NCI-H1048 (cell line): ENCODE data around the gene GGT6.

Experiments
- DNase-seq: peaks from one replicate; lab custom pipeline; 2025; lab: John Stamatoyannopoulos, UW

The GGT6 gene

DNA sequence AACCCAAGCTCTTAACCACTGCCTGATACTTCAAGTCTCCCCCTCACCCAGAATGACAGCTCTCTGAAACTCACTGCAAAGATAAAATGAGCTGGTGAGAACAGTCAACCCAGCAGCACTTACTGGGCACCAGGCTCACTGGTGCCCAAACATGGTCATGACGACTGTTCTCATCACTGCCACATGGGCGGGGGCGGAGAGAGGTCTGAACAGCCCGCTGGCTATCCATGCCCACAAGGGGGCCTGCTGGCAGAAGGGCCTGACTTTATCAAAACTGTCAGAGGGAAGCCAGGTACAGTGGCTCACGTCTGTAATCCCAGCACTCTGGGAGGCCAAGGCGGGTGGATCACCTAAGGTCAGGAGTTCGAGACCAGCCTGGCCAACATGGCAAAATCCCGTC, 9.2 kb downstream of the GGT6 start:
- DNase-seq: no peak

DNA sequence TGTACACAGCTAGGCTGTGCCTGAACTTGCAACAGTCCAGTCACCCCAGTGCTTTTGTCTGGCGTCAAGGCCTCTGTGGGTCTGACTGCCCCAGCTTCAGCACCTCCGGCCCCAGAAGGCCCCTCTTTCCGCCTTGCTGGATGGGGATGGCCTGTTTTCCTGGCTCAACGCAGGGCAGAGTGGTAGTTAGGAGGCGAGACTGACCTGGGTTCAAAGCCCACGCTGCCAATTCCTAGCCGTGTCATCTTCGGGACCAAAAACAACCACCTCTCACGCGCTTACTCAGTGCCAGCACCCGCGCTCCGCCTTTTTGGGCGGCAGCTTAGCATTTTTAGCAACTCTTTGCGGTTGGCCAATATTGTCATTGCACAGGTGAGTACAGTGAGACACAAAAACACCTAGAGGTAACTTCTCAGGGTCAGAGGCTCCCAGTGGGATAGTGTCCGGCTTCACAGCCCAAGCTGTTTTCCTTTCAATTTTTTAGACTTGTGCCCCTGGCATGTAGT, 9.8 kb downstream of the GGT6 start:
- DNase-seq: no peak

DNA sequence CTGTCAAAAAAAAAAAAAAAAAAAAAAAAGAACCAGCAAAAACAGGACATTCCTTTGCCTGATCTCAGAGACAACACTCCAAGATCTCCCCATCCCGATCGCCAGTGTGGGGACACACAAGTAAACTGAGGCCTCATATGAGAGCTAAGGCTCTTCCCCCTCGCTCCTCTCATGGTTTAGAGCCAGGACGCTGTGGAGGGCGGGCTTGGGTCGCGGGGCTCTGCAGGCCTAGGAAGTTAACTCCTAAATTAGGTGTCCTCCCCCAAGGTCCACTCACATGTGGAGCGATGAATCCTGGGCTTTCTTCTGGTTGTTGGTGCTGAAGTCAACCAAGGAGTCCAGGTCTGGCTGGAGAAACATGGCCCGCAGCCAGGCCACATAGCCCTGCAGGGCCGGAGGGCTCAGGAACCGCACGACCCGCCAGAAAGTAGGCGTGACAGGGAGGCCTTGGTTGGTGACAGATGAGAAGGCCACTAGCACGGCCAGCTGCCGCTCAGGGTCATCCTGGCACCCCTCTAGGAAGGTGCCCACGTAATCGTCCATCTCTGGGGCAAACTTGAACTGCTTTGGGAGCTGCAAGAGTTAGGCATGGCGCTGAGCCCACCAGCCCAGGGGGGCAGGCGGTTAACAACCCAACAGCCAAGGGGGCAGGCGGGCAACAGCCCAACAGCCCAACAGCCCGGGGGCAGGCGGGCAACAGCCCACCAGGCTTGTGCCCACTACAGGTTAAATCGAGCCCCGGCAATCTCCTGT, 10.4 kb downstream of the GGT6 start:
- no peak for DNase-seq

DNA sequence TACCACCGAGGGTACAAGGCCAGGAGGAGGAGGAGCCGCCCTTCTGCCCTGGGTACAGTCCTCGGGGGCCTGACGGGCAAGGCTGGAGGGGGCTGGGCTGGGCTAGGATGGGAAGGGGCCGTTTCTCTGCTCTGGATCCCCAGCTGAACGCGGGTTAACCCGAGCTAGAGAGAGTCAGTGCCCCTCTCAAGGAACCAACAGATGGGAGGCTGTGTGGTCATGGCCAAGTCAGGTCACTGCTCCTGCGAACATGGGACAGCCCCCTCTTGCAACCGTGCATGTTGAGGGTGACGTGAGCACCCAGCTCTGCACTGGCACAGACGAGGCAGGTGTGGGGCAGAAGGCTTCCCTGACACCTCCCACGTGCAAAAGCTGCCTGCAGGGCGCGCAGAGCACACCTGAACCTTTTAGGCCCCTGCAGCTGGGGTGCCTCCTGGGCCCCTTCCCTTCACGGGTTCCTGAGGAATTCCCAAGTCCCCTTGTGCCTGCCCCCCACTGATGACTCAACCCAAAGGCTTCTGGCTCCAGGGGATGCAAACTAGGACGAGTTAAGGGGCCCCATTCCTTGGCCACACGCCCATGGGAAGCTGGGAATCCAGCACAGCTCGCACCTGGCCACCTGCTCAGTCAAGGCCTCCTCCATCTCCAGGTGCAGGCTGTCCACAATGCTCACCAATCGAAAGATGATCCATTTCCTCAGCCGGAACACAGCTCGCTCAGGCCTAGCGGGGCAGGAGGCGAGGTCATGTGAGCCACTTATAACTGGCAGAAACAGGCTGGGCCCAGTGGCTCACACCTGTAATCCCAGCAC, 11.5 kb downstream of the GGT6 start:
- no peak for DNase-seq

DNA sequence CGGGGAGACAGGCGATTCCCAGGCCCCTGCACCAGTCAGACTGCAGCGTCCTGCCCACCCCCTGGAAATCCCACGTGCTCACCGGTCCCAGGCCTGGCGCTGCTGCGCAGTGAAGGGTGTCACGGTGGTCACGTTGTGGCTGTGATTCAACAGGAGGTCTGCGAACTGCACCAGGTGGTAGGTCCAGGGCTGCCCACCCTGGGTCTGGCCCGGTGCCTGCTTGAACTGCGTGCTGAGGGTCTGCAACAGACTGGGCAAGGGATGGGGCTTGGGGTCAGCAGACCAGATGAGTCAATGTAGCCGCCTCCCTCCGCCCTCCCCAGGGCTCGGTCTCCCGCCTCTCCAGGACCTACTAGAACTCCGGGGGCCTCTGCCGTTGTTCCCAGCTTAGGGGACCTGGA, 12.3 kb downstream of the GGT6 start:
- DNase-seq: no peak

DNA sequence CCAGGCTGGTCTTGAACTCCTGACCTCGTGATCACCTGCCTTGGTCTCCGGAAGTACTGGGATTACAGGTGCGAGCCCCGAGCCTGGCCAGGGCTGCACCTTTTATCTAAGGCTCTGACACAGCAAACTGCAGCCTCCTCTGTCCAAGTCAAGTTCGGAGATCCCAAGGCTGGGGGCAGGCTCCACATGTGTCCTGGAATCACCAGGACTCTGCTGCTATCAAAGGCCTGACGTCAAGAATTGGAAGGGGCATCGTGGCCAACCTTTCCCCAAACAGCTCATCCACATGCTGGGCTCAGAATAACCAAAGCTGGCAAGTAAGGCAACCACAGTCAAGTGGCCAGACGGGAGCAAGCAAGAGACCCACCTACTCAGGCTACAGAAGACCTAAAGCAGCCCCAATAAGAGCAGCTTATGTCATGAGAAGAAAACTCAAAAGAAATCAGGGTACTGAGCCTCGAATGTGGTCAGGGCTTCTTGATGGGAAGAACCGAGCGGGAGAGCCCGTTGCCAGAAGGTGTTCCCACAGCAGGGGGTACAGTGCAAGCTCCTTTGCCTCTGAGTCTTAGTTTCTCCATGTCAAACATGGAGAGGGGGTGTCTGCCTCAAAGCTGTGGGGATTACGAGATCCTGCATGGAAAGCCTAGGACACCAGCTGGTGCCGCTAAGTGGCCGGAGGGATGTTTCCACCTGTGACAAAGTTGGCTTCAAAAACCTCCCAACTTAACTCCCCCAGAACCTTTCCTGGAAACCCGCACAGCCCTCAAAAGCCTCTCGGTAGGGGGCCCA, 13.1 kb downstream of the GGT6 start:
- DNase-seq: no peak

DNA sequence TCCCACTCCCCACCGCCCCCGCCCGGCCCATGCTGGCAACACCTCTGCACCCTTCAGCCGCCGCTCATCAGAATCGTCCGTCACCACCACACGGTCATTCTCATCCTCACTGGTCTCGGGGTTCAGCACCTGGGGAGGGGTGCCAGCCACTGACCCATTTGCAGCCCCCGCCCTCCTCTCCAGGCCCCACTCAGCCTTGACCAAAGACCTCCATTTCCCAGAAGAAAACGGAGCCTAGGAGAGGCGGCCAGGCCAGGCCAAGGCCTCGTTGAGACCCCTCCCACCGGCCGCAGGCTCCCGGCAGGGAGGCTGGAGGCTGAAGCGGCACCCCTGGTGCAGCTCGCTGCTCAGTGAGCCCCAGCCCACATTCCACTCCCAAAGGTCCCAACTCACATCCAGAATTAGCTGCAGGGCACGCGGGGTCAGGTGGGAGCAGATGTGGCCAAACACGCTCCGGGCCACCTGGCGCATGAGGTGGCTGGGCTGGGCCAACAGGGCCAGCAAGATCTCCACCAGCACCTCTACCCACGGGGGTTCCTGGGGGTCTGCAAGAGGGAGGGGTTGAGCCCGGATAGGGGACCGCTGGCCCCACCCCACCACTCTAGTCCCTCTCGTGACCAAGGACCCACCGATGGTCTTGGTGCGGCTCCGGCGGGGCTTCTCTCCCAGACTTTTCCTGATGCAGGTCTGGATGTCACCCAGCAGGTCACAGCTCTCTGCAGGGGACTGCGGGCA, 15.0 kb downstream of the GGT6 start:
- DNase-seq: no peak

DNA sequence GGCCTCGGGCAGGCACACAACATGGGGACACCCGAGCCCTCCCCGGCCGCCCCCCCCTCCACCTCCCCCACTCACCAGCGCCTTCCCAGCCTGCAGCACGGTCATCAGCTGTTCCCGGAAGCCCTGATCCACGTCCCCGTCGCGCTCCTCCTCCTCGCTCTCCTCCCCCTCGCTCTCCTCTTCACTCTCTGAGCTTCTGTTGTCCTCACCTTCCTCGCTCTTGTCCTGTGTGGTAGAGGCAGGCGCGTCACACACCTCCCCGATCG, 15.5 kb downstream of the GGT6 start:
- no peak for DNase-seq

DNA sequence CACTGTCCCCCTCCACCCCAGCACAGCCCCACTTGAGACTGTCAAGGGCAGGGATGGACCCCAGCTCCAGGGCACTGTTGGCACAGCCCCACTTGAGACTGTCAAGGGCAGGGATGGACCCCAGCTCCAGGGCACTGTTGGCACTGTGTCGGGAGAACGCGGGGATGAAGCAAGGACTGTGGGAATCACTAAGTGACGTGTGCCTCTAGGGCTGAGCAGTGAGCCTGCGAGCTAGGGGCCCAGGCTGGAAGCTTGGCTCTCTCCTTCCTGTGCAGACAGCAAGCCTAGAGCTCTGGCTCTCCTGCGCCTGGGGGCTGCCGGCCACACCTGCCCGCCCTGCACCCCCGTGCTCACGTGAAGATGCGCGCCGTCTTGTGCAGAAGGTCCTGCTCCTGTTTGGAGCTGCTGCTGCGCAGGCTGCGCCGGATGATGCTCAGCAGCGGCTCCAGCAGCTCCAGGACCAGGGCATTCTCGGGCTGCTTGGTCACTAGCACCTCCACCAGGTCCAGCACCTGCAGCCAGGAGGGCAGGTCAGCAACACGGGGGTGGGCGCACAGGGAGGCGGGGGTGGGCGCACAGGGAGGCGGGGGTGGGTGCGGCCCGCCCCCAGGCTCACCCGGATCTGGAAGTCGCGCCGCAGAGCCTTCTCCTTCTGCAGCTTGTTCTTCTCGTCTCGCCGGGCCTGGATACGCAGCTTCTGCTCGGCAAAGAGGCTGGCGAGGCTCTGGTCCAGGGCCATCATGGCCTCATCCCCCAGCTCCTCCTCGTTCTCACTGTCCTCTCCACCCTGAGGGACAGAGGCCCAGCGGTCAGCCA, 16.0 kb downstream of the GGT6 start:
- no peak for DNase-seq

DNA sequence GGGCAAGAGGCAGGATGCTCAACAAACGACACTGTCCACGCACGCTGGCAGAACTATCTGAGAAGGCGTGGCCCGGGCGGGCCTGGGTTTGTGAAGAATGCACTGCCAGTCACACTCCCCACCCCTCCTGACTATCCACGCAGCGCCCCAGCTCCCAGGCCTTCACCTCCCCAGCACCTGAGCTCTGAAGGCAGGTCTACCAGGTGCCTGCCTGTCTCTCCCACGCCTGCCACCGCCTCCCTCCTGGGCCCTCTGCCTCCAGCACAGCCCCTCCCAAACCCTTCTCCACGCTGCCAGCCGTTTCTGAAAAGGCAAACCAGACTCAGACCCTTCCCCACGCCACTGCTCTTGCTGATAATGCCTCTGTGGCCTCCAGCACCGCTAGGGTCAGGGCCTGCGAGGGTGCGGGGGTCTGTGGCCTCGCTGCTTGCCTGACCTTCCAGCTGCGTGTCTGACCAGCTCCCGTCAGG, 16.8 kb downstream of the GGT6 start:
- no peak for DNase-seq

DNA sequence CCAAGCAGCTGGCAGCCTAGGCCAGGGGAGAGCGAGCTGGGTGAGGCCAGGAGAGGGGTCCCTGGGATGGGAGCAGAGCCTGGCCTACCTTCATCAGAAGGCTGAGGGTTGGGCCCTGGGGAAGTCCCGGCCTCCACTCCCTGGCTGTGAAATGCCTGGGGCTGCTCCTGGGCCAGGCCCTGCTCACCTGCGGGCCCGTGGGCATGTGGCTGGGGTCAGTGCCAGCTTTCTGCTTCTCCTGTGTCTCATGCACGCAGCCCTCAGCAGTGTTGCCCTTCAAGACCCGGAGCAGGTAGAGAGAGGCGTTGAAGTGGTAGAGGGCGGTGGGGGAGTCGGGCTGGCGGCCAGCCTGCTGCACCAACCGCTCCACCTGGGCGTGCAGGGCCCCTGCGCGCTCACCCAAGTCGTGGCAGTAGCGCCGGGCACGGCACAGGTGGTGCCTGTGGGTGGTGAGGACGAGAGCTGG, 17.6 kb downstream of the GGT6 start:
- DNase-seq: no peak

DNA sequence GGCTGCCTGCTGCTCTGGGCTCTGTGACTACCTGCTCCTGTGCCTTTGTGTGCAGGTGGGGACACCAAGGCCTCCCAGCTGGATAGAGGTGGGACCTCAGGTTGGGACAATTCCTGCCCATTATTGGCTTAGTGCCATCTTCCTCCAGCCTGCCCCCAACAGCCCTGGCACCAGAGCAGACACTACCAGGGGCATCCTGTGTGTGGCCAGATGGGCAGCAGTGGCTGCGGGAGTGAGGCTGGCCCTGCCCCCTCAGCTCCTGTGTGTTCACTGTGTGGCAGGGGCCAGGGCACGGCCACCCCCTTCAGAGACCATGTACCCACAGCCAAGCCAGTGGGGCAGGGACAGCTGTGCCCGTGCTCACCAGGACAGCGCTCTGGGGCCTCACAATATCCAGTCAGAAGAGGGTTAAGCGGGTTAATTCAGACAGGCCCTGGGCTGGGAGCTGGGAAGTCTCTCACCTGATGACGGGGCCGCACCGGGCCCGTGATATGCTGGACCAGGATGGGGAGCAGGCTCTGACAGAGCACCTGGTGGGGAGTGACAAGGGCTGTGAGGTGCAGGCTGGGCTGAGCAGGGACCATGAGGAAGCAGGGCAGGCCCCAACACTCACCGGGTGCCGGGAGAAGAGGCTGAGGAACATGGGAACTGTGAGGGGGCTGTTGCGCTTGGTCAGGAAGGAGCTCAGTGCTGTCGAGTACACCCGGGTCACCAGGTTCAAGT, 18.2 kb downstream of the GGT6 start:
- no peak for DNase-seq

DNA sequence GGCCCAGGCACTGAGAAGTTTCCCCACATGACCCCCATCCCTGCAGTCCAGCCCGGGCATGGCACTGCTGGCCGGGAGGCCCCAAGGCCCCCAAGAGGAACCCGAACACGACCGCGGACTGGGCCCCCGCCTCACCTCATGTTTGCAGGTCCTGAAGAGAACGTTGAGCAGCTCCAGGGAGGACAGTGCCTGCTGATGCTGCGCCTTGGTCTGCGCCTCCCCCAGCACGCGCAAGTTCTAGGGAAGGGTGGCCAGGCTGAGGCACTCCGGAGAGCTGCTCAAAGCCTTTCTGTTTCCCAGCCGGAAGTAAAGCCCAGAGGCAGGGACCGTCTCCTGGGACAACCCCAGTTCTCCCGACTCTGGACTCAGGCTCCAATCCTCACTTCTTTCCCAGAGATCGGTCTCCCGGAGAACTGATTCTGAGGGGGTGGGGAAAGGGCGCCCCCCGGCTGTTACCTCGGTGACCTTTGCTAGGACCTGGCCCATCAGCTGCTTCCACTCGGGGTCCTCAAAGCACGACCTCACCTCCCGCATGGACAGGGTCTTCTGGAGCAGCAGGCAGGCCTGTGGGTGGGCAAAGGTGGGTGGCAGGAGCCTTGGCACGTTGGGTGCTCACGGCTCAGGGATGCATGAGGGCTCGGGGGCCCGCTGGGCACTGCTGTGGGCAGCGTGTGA, 18.9 kb downstream of the GGT6 start:
- DNase-seq: no peak

DNA sequence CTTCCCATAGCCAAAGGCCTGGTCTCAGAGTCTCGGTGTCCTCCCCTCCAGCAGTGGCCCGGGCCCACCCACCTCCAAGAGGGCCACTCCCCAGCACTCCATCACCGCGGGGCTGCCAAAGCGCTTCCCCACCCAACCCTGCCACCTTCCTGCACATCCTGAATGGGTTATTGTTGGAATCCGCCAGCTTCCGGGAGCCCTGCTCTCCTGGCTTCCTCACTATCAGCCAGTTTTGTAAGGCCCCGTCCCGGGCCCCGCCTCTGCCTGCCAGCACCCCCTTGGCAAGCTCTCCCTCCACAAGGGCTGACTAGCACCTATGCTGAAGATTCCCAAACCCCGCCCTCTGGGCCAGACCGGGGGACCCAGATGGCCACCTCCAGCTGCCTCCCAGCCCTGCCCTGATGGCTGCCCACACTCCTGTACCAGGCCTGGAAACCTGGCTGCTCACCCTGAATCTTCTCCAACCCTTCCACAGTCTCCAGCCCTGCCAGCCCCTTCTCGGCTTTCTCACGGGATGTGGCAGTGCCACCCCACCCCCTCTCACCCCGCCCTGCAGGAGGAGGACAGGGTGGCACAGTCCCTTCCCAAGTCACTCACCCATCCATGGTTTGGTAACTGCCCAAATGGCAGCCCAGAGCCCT, 19.6 kb downstream of the GGT6 start:
- DNase-seq: no peak

DNA sequence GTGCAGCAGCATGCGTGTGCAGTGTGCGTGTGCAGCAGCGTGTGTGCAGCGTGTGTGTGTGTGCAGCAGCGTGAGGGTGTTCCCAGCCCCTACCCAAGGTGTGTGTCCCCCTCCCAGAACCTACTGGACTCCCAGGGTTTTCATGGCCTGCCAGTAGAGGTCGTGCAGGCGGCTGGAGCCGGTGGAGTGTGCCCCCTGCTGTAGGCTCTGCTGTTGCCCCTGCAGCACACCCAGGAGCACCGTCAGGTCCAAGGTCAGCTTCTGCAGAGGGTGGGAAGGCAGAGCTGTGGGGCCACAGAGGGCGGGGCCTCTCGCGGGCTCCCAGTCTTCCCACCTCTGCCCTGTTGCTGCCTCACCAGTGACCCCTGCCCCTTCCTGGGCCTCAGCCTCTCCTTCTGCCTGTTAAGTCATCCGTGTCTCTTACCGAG, 20.1 kb downstream of the GGT6 start:
- no peak for DNase-seq

DNA sequence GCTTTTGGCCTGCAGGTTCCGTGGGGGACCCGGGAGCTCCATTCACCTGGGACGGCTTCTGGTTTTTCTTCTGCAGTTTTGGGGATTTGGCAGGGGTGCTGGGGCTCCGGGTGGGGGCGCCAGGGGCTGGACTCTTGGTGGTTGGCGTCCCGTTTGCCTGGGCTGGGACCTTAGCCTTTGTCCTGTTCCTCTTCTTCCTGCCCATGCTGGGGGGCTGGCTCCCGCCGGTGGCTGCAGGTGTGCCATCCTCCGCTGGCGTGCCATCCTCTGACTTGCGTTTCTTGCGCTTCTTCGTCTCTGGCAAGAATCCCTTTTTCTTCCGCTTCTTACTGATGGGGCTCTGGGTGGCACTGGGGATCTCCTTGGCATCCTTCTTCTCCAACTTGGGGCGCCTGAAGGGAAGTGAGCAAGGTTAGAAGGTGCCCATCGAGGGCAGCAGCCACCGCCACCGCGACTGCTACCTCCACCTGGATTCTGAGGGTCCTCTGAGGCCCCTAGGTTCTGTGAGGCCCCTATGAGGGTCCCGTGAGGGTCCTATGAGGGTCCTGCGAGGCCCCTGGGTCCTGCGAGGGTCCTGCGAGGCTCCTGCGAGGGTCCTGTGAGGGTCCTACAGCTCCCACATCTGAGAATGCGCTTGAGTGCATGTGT, 20.7 kb downstream of the GGT6 start:
- no peak for DNase-seq

DNA sequence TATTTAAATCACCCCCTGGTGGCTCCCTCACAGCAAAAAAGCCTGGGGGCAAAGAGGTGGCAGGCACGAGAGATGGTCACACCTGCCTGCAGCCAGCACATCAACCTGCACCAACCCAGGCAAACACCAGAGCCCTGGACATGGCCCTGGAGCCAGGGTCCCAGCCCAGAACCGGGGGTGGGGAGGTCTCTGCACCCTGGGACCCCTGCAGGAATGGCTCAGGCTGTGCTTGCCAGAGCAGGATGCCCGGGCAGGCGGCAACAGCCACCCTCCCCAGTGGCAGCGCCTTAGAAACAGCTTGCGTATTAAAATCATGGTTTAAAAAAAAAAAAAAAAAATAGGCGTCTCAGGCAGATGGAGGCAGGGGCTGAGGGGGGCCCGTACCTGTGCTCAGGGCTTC, 21.4 kb downstream of the GGT6 start:
- no peak for DNase-seq

DNA sequence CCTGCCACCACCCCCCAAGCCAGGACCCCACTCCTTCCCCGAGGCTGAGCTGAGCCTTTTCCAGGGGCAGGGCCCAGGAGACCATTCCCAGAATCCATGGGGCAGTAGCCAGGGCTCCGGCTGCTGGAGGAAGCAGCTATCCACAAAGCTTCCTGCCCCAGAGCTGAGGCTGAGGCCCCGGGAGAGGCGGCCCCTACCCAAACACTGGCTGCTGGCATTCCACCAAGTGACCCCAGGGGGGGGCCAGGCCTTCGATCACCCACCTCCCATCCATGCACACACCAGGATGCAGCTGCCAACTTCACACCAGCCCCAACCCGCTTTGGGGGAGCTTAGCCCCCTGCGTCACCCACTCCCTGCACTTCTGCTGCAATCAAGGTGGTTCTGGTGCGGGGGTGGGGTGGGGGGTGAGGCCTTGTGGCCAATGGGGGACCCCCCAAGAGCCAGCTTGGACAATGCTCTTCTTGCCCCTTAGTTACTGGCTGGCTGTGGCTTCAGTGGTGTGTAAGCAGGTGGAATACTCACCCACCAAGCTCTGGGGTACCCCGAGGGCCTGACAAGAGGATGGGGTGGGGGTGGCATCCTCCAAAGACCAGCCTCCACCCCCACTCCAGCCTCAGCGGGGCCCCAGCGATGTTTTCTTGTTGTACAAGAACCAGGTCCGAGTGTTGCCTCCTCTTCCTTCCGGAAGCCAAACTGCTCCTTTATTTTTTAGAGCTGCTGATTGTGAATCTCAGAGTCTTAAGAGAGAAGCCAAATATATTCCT, 22.0 kb downstream of the GGT6 start:
- no peak for DNase-seq
